NB4 (cell line): ENCODE data around the gene ABHD1.

Experiments
- DNase-seq: peaks from one replicate; pipeline ENCODE4 v3.0.0; 2010; ENCODE audit warnings: low read depth
- H3K4me3 ChIP-seq: one replicate; pipeline ENCODE4 v1.5.1; 2011; ENCODE audit warnings: mild to moderate bottlenecking, low read depth, low read length, moderate library complexity
- CTCF ChIP-seq: IDR thresholded peaks from one replicate; pipeline ENCODE4 v1.5.1; 2012; ENCODE audit warnings: low read depth, low read length
- MAX ChIP-seq: IDR thresholded peaks from 2 replicates; pipeline ENCODE4 v1.6.1; 2011; ENCODE audit warnings: low read depth, low read length
- MYC ChIP-seq: IDR thresholded peaks from 2 replicates; pipeline ENCODE4 v1.6.1; 2011; ENCODE audit warnings: low read depth, low read length
- POLR2A ChIP-seq: IDR thresholded peaks from 2 replicates; pipeline ENCODE4 v1.6.1; 2011; ENCODE audit warnings: mild to moderate bottlenecking; ENCODE audit not compliant: insufficient read length; ENCODE audit errors: extremely low read depth

ABHD1 gene

GRCh38 chr2:27078267-27079194 lies 45.1 kb upstream of the ABHD1 start, which contains the start of gene EMILIN1:
Gene EMILIN1, plus strand, starts transcription at chr2:27078615. Its CDS starts 451 bp downstream, at chr2:27079066.
- no peak within 1 kb of the TSS for H3K4me3 ChIP-seq
- no peak for DNase-seq
- TF ChIP-seq CTCF = no peak
- no peak for TF ChIP-seq MAX
- no peak for TF ChIP-seq POLR2A
- no peak for TF ChIP-seq MYC

GRCh38 chr2:27079233-27080139 lies 44.1 kb upstream of the ABHD1 start:
- DNase-seq = no peak
- no peak for TF ChIP-seq POLR2A
- no peak for TF ChIP-seq MAX
- TF ChIP-seq MYC = no peak
- no peak for TF ChIP-seq CTCF
- H3K4me3 ChIP-seq = no peak overlapping the region

- H3K4me3 ChIP-seq = no peak overlapping the region
- TF ChIP-seq CTCF (no peak), MYC (no peak), MAX (no peak), POLR2A (no peak)
- DNase-seq = no peak
These were observed 43.5 kb upstream of the ABHD1 start for GRCh38 chr2:27080140-27080469.

GRCh38 chr2:27080603-27080936 lies 43.0 kb upstream of the ABHD1 start:
- H3K4me3 ChIP-seq = no peak overlapping the region
- TF ChIP-seq MAX (no peak), POLR2A (no peak), CTCF (no peak), MYC (no peak)
- no peak for DNase-seq

GRCh38 chr2:27081984-27082772 lies 41.4 kb upstream of the ABHD1 start:
- H3K4me3 ChIP-seq = peak overlapping the region; percentile 73
- TF ChIP-seq POLR2A (peak; percentile 40), CTCF (no peak)
- DNase-seq = peak; percentile 91
